GM23248 (cell line): ENCODE data around the gene ATG2A. TPM values are rescaled to one million over a fixed set of nuclear protein-coding genes. Genes with fewer than 3 reads are reported as not detected.

Experiments
- DNase-seq: peaks from one replicate; pipeline ENCODE4 v3.0.0-alpha.2; 2015
- H2AFZ ChIP-seq: fragments of 200-600 bp; sonication (generic); 2 replicates; pipeline ENCODE4 v1.6.1; 2016; ENCODE audit warnings: antibody characterized with exemption
- H3F3A ChIP-seq: fragments of 200-600 bp; sonication (generic); 2 replicates; pipeline ENCODE4 v1.6.1; 2016; ENCODE audit warnings: mild to moderate bottlenecking, antibody characterized with exemption, mixed run types; ENCODE audit not compliant: insufficient read depth
- H3K27ac ChIP-seq: fragments of 200-600 bp; sonication (generic); 2 replicates; pipeline ENCODE4 v1.5.1; 2016; ENCODE audit warnings: mild to moderate bottlenecking
- H3K27me3 ChIP-seq: fragments of 200-600 bp; sonication (generic); replicated peaks from 2 replicates; pipeline ENCODE4 v1.6.1; 2016; ENCODE audit warnings: mild to moderate bottlenecking; ENCODE audit not compliant: insufficient read depth
- H3K36me3 ChIP-seq: fragments of 200-600 bp; sonication (generic); 2 replicates; pipeline ENCODE4 v1.6.1; 2016; ENCODE audit warnings: low read depth, mild to moderate bottlenecking
- H3K4me1 ChIP-seq: fragments of 200-600 bp; sonication (generic); 2 replicates; pipeline ENCODE4 v1.6.1; 2016; ENCODE audit warnings: mild to moderate bottlenecking; ENCODE audit not compliant: insufficient read depth
- H3K4me2 ChIP-seq: fragments of 200-600 bp; sonication (generic); one replicate; pipeline ENCODE4 v1.6.1; 2016; ENCODE audit warnings: mild to moderate bottlenecking; ENCODE audit not compliant: unreplicated experiment
- H3K4me3 ChIP-seq: fragments of 200-600 bp; sonication (generic); 2 replicates; pipeline ENCODE4 v1.5.1; 2016; ENCODE audit warnings: mild to moderate bottlenecking
- H3K79me2 ChIP-seq: fragments of 200-600 bp; sonication (generic); 2 replicates; pipeline ENCODE4 v1.6.1; 2016; ENCODE audit warnings: mild to moderate bottlenecking; ENCODE audit not compliant: insufficient read depth
- H3K9ac ChIP-seq: fragments of 200-600 bp; sonication (generic); 2 replicates; pipeline ENCODE4 v1.6.1; 2016; ENCODE audit warnings: mild to moderate bottlenecking
- H3K9me2 ChIP-seq: fragments of 200-600 bp; sonication (generic); 2 replicates; pipeline ENCODE4 v1.6.1; 2016; ENCODE audit warnings: mixed run types, mild to moderate bottlenecking, moderate library complexity; ENCODE audit not compliant: insufficient read depth
- H3K9me3 ChIP-seq: fragments of 200-600 bp; sonication (generic); one replicate; pipeline ENCODE4 v1.6.1; 2017; ENCODE audit warnings: low read depth
- H4K20me1 ChIP-seq: fragments of 200-600 bp; sonication (generic); 2 replicates; pipeline ENCODE4 v1.6.0; 2016; ENCODE audit not compliant: insufficient read depth
- EZH2 ChIP-seq: fragments of 200-600 bp; sonication (generic); IDR thresholded peaks from 2 replicates; pipeline ENCODE4 v1.6.1; 2018; ENCODE audit warnings: antibody characterized with exemption, mild to moderate bottlenecking; ENCODE audit not compliant: insufficient read depth, poor library complexity, severe bottlenecking
- EZH2phosphoT487 ChIP-seq: fragments of 200-600 bp; sonication (generic); IDR thresholded peaks from 2 replicates; pipeline ENCODE4 v1.6.1; 2018; ENCODE audit warnings: antibody characterized with exemption, moderate library complexity, mild to moderate bottlenecking, low read depth; ENCODE audit not compliant: insufficient read depth
- WGBS, 2 experiments: methylation state at CpG; one replicate each; pipeline ENCODE4 v1.1.6; 2015 to 2017; ENCODE audit warnings: low lambda C conversion rate in 2 of 2, low coverage in 1 of 2; ENCODE audit errors: missing lambda C conversion rate in 2 of 2; 5-methylcytosine and 5-hydroxymethylcytosine counted together
- in situ Hi-C: fragments of 300-500 bp; cut with MboI; formaldehyde crosslinking; loops from 2 replicates; pipeline ENCODE4 v1.15.0; 2020
- polyA plus RNA-seq: library from polyadenylated mRNA; unstranded; fragments of >200 nt; fragmentation: Nextera tagmentation; extraction: Ambion mirVana; gene quantifications from 2 replicates; pipeline ENCODE4 v1.2.1, GENCODE V29; 2016
- total RNA-seq: library from RNA; depleted of rRNA; stranded (reverse); fragments of >200 nt; shearing (Covaris generic); gene quantifications from 2 replicates; pipeline ENCODE4 v1.2.3, GENCODE V29; 2014; rRNA removed

The ATG2A gene
- 12.4 and 18.9 TPM in 2 replicates for total RNA-seq
- polyA plus RNA-seq = 6.3 and 6.8 TPM in 2 replicates

- Histone ChIP-seq H3K9me3 (no peaks in the 10 kb centered on the region), H3K4me2 (peak within 1 kb of the TSS; percentile 92), H3K4me3 (peak within 1 kb of the TSS; percentile 90), H3K79me2 (peaks cover 19% of the 10 kb centered on the region), H3K27me3 (no peaks in the 10 kb centered on the region), H3K36me3 (no peaks in the 10 kb centered on the region), H3K27ac (peak within 1 kb of the TSS; percentile 58), H3K9me2 (no peaks in the 10 kb centered on the region), H3F3A (peaks cover 13% of the 10 kb centered on the region), H2AFZ (peak within 1 kb of the TSS; percentile 84), H3K9ac (peak within 1 kb of the TSS; percentile 87), H4K20me1 (no peaks in the 10 kb centered on the region), H3K4me1 (peaks cover 10% of the 10 kb centered on the region; the same call in 1 of the 2 replicates)
- WGBS, 2 experiments = 1 to 3% methylated on average over 54 to 57 of the region's 57 CpGs
- peak; percentile 99 for DNase-seq
- no peak for TF ChIP-seq EZH2
- TF ChIP-seq EZH2phosphoT487 = no peak
- in situ Hi-C loops = no loop called here
These were observed at the start of gene ATG2A for GRCh38 chr11:64916775-64917662. Gene ATG2A (minus strand): TSS chr11:64917209. CDS start chr11:64917135, 74 bp downstream.

- no peaks in the 10 kb centered on the region; the same call in 1 of the 2 replicates for H3K4me1 ChIP-seq
- H3K9me2 ChIP-seq = no peaks in the 10 kb centered on the region
- no peaks in the 10 kb centered on the region for H3K36me3 ChIP-seq
- no peaks in the 10 kb centered on the region for H3K9me3 ChIP-seq
- TF ChIP-seq EZH2phosphoT487 = no peak
- H3K4me3 ChIP-seq = no peak overlapping the region
- in situ Hi-C loops = no loop called here
- WGBS, 2 experiments = 64 to 65% methylated on average over 5 of the region's 5 CpGs
- no peak overlapping the region for H2AFZ ChIP-seq
- no peak overlapping the region for H3K4me2 ChIP-seq
- H3K27me3 ChIP-seq = 0 out of 2 replicates have a peak, but pooled peaks cover 7% of the 10 kb centered on the region
- no peaks in the 10 kb centered on the region for H3F3A ChIP-seq
- no peak overlapping the region for H3K27ac ChIP-seq
- DNase-seq = no peak
- H3K79me2 ChIP-seq = no peaks in the 10 kb centered on the region
- no peak overlapping the region for H3K9ac ChIP-seq
- H4K20me1 ChIP-seq = no peaks in the 10 kb centered on the region
These were observed 46.1 kb upstream of the ATG2A start for GRCh38 chr11:64963072-64963631.

GRCh38 chr11:64960719-64961118 is 43.7 kb upstream of the ATG2A start:
- no peak overlapping the region for H3K4me3 ChIP-seq
- no peaks in the 10 kb centered on the region for H4K20me1 ChIP-seq
- H3K4me1 ChIP-seq = no peaks in the 10 kb centered on the region; the same call in 1 of the 2 replicates
- no peaks in the 10 kb centered on the region for H3K9me2 ChIP-seq
- H3K27me3 ChIP-seq = 0 out of 2 replicates have a peak, but pooled peaks cover 11% of the 10 kb centered on the region
- H3K79me2 ChIP-seq = no peaks in the 10 kb centered on the region
- TF ChIP-seq EZH2 (no peak), EZH2phosphoT487 (no peak)
- no peaks in the 10 kb centered on the region for H3F3A ChIP-seq
- H3K4me2 ChIP-seq = no peak overlapping the region
- H2AFZ ChIP-seq = no peak overlapping the region
- H3K27ac ChIP-seq = no peak overlapping the region
- in situ Hi-C loops = no loop called here
- DNase-seq = no peak
- no peaks in the 10 kb centered on the region for H3K9me3 ChIP-seq
- 62% methylated on average over 4 of the region's 4 CpGs for WGBS, 2 experiments
- H3K36me3 ChIP-seq = no peaks in the 10 kb centered on the region
- H3K9ac ChIP-seq = no peak overlapping the region

DNA sequence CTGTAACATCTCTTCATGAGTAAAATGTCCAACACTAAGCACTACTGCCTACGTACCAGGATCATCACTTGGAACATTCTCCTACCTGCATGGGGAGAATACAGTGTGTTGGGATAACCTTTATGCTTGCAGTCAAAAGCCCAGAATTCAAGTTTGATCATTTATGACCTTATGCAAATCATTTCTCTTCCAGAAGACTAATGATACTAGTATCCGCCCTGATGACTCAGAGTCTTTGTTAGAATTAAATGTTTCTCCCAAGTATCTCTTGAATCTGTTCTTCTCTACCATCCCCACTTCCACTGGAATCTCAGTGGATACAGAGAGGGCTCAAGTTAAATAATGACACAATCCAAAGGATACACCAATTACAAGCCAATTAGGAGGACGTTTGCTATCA is 42.5 kb upstream of the ATG2A start:
- Histone ChIP-seq H3K27me3 (0 out of 2 replicates have a peak, but pooled peaks cover 11% of the 10 kb centered on the region), H3K79me2 (no peaks in the 10 kb centered on the region), H3K4me2 (no peak overlapping the region), H3K4me1 (no peaks in the 10 kb centered on the region; the same call in 1 of the 2 replicates), H2AFZ (no peak overlapping the region), H3K27ac (no peak overlapping the region), H3K9ac (no peak overlapping the region), H3K9me3 (no peaks in the 10 kb centered on the region), H3K9me2 (no peaks in the 10 kb centered on the region), H4K20me1 (no peaks in the 10 kb centered on the region), H3K36me3 (no peaks in the 10 kb centered on the region), H3F3A (no peaks in the 10 kb centered on the region), H3K4me3 (no peak overlapping the region)
- TF ChIP-seq EZH2phosphoT487 = no peak
- in situ Hi-C loops = no loop called here
- 32% methylated on average over 3 of the region's 3 CpGs for WGBS, 2 experiments
- DNase-seq = peak; percentile 53
